Fibroblast of lung (primary cell): ENCODE results near the gene MYO3B.

Source experiments
- CTCF ChIP-seq, 2 donors: IDR thresholded peaks in 1 of 2; conservative IDR thresholded peaks in 1 of 2; 1 replicate in 1 of 2; 2 replicates in 1 of 2; pipeline ENCODE4 v1.5.1; 2011 to 2012; ENCODE audit warnings: low read length in 2 of 2, control low read depth in 1 of 2, inconsistent platforms in 1 of 2, low read depth in 1 of 2, mild to moderate bottlenecking in 1 of 2
- EZH2 ChIP-seq: IDR thresholded peaks from 2 replicates; pipeline ENCODE4 v1.5.1; 2012; ENCODE audit warnings: low read length, control low read depth, mild to moderate bottlenecking; ENCODE audit errors: missing control alignments

DNA sequence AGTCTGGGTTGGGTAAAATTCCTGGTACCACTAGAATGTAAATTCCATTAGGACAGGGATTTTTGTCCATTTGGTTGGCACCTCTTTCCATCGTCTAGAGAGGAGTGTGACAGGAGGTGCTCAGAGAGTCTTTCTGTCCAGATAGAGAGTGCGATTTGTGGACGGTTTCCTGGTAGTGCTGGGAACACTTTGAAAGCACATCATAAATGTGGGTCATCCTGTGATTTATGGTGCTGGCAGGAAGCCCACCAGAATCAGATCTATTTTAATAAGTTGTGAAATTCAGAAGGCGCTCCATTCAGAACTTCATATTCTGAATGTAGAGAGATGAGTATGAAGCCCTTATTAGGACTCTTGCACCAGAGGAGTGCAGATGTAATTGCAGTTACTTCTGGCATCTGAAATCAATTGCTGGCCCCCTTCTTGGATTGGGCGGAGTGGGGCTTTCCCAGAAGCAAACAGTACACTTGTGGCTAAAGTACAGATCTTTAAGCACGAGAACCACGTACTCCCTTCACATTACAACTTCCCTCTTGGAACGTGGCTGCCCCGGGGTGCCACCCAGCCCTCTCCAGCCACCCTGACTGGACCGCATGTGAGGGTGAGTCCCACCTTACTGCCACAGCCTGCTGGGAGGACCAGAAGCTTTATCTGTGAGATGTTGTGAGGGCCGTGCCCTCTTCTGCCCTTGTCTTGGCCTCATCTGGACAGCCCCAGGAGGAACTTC lies 243.2 kb downstream of the MYO3B start:
- TF ChIP-seq CTCF (conservative IDR thresholded peaks at IDR 0.05 in 1 of 2, IDR thresholded peaks at IDR 0.05 in 1 of 2; ENCODE audit: low read depth in 1 of 2, low read length in 2 of 2) (no peak), EZH2 (no peak)
